ENCODE results near the gene ITGAV.

ITGAV gene

DNA sequence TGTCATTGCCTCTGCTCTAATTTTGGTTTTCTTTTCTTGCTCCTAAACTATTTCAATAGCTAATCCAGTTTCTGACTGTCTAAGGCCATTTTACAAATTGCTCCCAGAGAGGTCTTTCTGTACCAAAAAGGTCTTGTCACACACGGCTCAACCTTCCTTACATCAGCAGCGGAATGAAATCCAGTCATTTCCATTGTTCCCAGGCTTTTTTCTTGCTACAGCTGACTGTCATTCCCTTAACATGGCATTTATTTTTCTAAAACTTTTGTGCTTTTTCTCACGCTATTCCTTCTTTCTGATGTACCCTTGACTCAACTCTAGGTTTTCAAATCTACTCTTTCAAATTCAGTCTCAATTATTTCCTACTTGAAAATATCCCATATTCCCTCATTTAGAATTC, 128.3 kb downstream of the ITGAV start:
- no peak for DNase-seq

DNA sequence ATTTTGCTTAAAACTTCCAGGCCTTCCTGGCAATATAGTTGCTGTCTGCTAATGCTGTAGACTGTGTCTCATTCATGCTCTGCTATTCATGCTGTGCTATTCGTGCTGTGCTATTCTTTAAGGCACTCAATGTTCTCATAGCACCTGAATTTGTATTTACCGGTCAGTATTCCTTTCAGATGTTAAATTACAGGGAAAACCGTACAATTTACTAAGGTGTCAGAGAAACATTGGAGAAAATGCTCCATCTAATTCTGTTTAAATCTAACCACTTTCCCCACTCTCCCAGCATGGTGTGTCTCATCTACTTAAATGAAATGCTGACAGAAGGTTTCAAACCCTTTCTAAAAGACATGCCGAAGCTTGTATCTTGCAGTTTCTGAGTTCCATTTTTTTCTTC, 129.0 kb downstream of the ITGAV start:
- no peak for DNase-seq

DNA sequence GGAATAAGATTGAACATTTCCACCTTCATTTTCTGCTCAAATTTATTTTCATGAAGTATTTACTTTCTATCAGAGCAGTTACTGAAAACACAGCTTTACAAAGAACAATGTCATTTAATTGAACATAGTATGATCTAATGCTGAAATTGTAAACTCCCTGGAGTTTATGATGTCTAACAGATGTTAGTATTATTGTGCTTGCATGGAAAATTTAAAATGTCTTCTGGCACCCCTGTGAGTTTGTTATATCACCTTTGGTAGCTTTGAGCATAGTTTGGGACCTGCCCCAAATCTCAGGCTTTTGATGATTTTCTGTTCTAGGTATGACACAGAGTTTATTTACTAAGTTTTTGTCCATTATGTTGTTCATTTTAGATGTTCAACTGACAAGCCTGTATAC, 132.1 kb downstream of the ITGAV start:
- no peak for DNase-seq

DNA sequence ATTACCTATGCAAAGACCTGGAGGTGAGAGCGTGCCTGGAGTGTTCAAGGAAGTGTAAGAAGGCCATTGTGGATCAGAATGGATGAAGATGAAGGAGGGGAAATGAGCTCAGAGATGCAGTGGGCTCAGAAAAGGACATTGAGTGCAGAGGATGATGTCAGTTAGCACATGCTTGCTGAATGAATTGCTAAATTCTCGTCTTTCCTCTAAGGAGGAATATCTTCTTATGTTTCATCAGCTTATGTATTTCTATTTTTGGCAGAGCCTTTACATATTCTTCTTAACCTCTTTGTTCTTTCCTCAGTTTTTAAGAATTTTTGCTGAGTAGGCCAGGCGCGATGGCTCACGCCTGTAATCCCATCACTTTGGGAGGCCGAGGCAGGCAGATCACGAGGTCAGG, 134.9 kb downstream of the ITGAV start:
- no peak for DNase-seq

DNA sequence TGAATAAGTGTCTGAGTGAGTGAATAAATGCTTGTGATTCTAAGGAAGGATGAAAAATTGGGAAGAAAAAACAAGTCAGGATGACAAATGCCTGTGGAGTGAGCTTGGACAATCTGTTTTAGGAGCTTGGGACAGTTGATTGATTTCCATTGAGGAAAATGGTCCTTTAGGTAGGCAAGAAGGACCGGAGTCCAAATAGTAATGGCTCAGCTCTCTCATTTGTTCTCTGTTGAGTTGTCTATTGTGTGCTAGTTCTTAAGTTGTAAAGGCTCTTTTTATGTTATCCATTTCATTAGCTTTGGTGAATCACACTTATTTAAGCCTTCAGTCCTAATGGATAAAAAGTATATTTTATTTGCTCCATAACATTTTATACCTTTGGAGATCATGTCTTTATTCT, 135.9 kb downstream of the ITGAV start:
- DNase-seq = no peak

DNA sequence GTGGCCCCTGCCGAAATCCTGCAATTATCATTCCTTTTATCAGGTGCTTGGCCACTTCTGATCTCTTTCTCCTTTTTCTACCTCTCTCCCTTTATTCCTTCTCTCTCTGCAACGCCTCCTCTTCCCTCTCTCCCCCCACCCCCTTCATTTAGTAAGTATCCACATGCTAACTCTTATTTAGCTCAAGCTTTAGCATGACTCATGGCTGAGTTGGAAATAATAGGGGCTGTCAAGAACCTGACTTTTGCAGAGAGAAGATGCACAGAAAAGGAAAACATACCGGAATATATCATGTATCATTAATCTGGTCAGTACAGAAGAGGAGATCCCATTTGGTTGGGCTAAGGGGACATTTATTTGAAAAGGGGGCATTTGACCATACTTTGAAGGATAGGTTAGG, 137.1 kb downstream of the ITGAV start:
- no peak for DNase-seq

DNA sequence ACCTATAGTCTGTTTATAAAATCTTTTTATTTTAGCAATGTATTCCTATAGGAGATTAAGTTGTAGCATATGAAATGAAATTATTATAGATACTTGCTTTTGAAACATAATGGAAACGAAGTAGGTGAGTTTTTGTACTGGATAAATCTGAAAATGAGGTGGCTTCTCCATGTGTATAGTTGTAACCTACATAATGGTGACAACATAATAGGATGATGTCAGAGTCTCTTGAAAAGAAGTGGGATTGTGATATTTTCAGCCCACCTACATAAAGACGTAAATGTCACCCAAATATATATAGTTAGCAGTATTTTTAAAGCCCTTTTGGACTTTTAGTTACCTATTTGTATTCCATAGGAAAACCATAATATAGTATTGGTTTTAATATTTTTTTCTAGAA, 138.8 kb downstream of the ITGAV start:
- DNase-seq = no peak
